HEK293 (cell line): Measurements from ENCODE around the gene EHMT1.

Experiments
- BCL11B ChIP-seq: fragments of 450-650 bp; formaldehyde crosslinking; IDR thresholded peaks from 2 replicates; pipeline ENCODE4 v1.5.1; 2016; ENCODE audit warnings: low read depth, missing biosample characterization, missing genetic modification characterization
- FEZF1 ChIP-seq: fragments of 450-650 bp; formaldehyde crosslinking; IDR thresholded peaks from 2 replicates; pipeline ENCODE4 v1.5.1; 2016; ENCODE audit warnings: missing biosample characterization, missing genetic modification characterization
- GLI4 ChIP-seq: fragments of 450-650 bp; formaldehyde crosslinking; IDR thresholded peaks from 2 replicates; pipeline ENCODE4 v1.5.1; 2016; ENCODE audit warnings: missing biosample characterization, missing genetic modification characterization
- HOXA7 ChIP-seq: sonication (generic); formaldehyde crosslinking; IDR thresholded peaks from 2 replicates; pipeline ENCODE4 v1.8.1; 2022; ENCODE audit warnings: missing genetic modification reagents, borderline replicate concordance
- KLF1 ChIP-seq: fragments of 450-650 bp; formaldehyde crosslinking; IDR thresholded peaks from 2 replicates; pipeline ENCODE4 v1.5.1; 2016; ENCODE audit warnings: missing biosample characterization, missing genetic modification characterization
- KLF9 ChIP-seq: fragments of 450-650 bp; formaldehyde crosslinking; IDR thresholded peaks from 2 replicates; pipeline ENCODE4 v1.5.1; 2016; ENCODE audit warnings: missing biosample characterization, missing genetic modification characterization, low read depth
- PRDM1 ChIP-seq: fragments of 450-650 bp; formaldehyde crosslinking; IDR thresholded peaks from 2 replicates; pipeline ENCODE4; 2016; ENCODE audit warnings: missing biosample characterization, missing genetic modification characterization
- SALL2 ChIP-seq: fragments of 450-650 bp; formaldehyde crosslinking; IDR thresholded peaks from 2 replicates; pipeline ENCODE4 v1.5.0; 2017; ENCODE audit warnings: missing biosample characterization, mild to moderate bottlenecking, missing genetic modification characterization, borderline replicate concordance
- SP2 ChIP-seq: fragments of 450-650 bp; formaldehyde crosslinking; IDR thresholded peaks from 2 replicates; pipeline ENCODE4 v1.5.1; 2016; ENCODE audit warnings: missing biosample characterization, missing genetic modification characterization
- TSHZ1 ChIP-seq: fragments of 450-650 bp; formaldehyde crosslinking; IDR thresholded peaks from 2 replicates; pipeline ENCODE4 v1.5.1; 2016; ENCODE audit warnings: missing biosample characterization, missing genetic modification characterization, borderline replicate concordance
- ZBTB17 ChIP-seq: fragments of 450-650 bp; formaldehyde crosslinking; IDR thresholded peaks from 2 replicates; pipeline ENCODE4 v1.5.1; 2016; ENCODE audit warnings: missing biosample characterization, missing genetic modification characterization
- ZBTB20 ChIP-seq: fragments of 450-650 bp; formaldehyde crosslinking; IDR thresholded peaks from 2 replicates; pipeline ENCODE4 v1.5.1; 2016; ENCODE audit warnings: missing biosample characterization, missing genetic modification characterization
- ZBTB6 ChIP-seq: fragments of 450-650 bp; formaldehyde crosslinking; IDR thresholded peaks from 2 replicates; pipeline ENCODE4 v1.5.1; 2017; ENCODE audit warnings: missing biosample characterization, missing genetic modification characterization
- ZFHX2 ChIP-seq: fragments of 450-650 bp; formaldehyde crosslinking; conservative IDR thresholded peaks from 2 replicates; pipeline ENCODE4 v1.5.1; 2016; ENCODE audit warnings: missing biosample characterization, missing genetic modification characterization
- ZNF148 ChIP-seq: fragments of 450-650 bp; formaldehyde crosslinking; IDR thresholded peaks from 2 replicates; pipeline ENCODE4 v1.5.0; 2017; ENCODE audit warnings: missing biosample characterization, missing genetic modification characterization, borderline replicate concordance
- ZNF169 ChIP-seq: fragments of 450-650 bp; formaldehyde crosslinking; IDR thresholded peaks from 2 replicates; pipeline ENCODE4 v1.5.1; 2016; ENCODE audit warnings: missing biosample characterization, missing genetic modification characterization
- ZNF184 ChIP-seq: fragments of 450-650 bp; IDR thresholded peaks from 2 replicates; pipeline ENCODE4 v1.5.1; 2018; ENCODE audit warnings: missing biosample characterization, mild to moderate bottlenecking, missing genetic modification characterization
- ZNF211 ChIP-seq: fragments of 450-650 bp; formaldehyde crosslinking; IDR thresholded peaks from 2 replicates; pipeline ENCODE4 v1.5.1; 2016; ENCODE audit warnings: low read depth, missing biosample characterization, missing genetic modification characterization
- ZNF24 ChIP-seq: fragments of 450-650 bp; formaldehyde crosslinking; IDR thresholded peaks from 2 replicates; pipeline ENCODE4 v1.5.1; 2016; ENCODE audit warnings: missing biosample characterization, missing genetic modification characterization
- ZNF324 ChIP-seq: fragments of 450-650 bp; formaldehyde crosslinking; IDR thresholded peaks from 2 replicates; pipeline ENCODE4 v1.5.1; 2016; ENCODE audit warnings: missing biosample characterization, missing genetic modification characterization
- ZNF37A ChIP-seq: fragments of 450-650 bp; IDR thresholded peaks from 2 replicates; pipeline ENCODE4 v1.5.1; 2018; ENCODE audit warnings: missing biosample characterization, missing genetic modification characterization
- ZNF404 ChIP-seq: fragments of 450-650 bp; formaldehyde crosslinking; IDR thresholded peaks from 2 replicates; pipeline ENCODE4 v1.5.1; 2017; ENCODE audit warnings: missing biosample characterization, missing genetic modification characterization
- ZNF473 ChIP-seq: fragments of 450-650 bp; formaldehyde crosslinking; IDR thresholded peaks from 2 replicates; pipeline ENCODE4 v1.5.1; 2017; ENCODE audit warnings: missing biosample characterization, missing genetic modification characterization
- ZNF513 ChIP-seq: fragments of 450-650 bp; IDR thresholded peaks from 2 replicates; pipeline ENCODE4 v1.5.1; 2018; ENCODE audit warnings: missing biosample characterization, missing genetic modification characterization
- ZNF529 ChIP-seq: fragments of 450-650 bp; formaldehyde crosslinking; IDR thresholded peaks from 2 replicates; pipeline ENCODE4 v1.5.1; 2017; ENCODE audit warnings: missing genetic modification characterization, missing biosample characterization; ENCODE audit not compliant: insufficient replicate concordance
- ZNF544 ChIP-seq: fragments of 450-650 bp; formaldehyde crosslinking; IDR thresholded peaks from 2 replicates; pipeline ENCODE4 v1.5.0; 2017; ENCODE audit warnings: missing biosample characterization, missing genetic modification characterization
- ZNF624 ChIP-seq: fragments of 450-650 bp; formaldehyde crosslinking; IDR thresholded peaks from 2 replicates; pipeline ENCODE4 v1.5.1; 2017; ENCODE audit warnings: missing biosample characterization, missing genetic modification characterization
- ZNF677 ChIP-seq: fragments of 450-650 bp; IDR thresholded peaks from 2 replicates; pipeline ENCODE4 v1.5.0; 2018; ENCODE audit warnings: missing biosample characterization, mild to moderate bottlenecking, missing genetic modification characterization, moderate library complexity
- ZNF791 ChIP-seq: fragments of 450-650 bp; formaldehyde crosslinking; IDR thresholded peaks from 2 replicates; pipeline ENCODE4 v1.5.1; 2016; ENCODE audit warnings: missing biosample characterization, missing genetic modification characterization
- ZNF843 ChIP-seq: fragments of 450-650 bp; formaldehyde crosslinking; IDR thresholded peaks from 2 replicates; pipeline ENCODE4 v1.5.1; 2016; ENCODE audit warnings: missing biosample characterization, missing genetic modification characterization
- ZXDB ChIP-seq: fragments of 450-650 bp; formaldehyde crosslinking; IDR thresholded peaks from 2 replicates; pipeline ENCODE4 v1.5.1; 2016; ENCODE audit warnings: missing biosample characterization, missing genetic modification characterization

EHMT1 gene

GRCh38 chr9:137590469-137591383, 28.1 kb upstream of the EHMT1 start, which contains the start of gene ZMYND19 (continued):
- TF ChIP-seq TSHZ1 (no peak), ZNF677 (tag by site-specific recombination) (no peak), SP2 (peak; percentile 68), ZBTB20 (peak; percentile 65; the same call in 1 of the 2 replicates), ZNF211 (tag by site-specific recombination) (no peak), GLI4 (no peak), BCL11B (no peak), HOXA7 (CRISPR knock-in tag) (no peak), ZNF473 (tag by site-specific recombination) (no peak), ZNF404 (tag by site-specific recombination) (no peak), ZNF184 (tag by site-specific recombination) (no peak), ZNF624 (no peak), ZXDB (tag by site-specific recombination) (peak; percentile 60), ZNF791 (tag by site-specific recombination) (no peak), ZNF513 (tag by site-specific recombination) (no peak), ZBTB17 (tag by site-specific recombination) (peak; percentile 74), ZNF169 (tag by site-specific recombination) (no peak), ZNF37A (tag by site-specific recombination) (no peak), ZBTB6 (tag by site-specific recombination) (no peak), FEZF1 (tag by site-specific recombination) (no peak), ZNF324 (no peak), PRDM1 (no peak), ZNF843 (tag by site-specific recombination) (no peak), ZNF544 (tag by site-specific recombination) (no peak), ZNF148 (tag by site-specific recombination) (no peak), ZNF24 (tag by site-specific recombination) (peak; percentile 40; the same call in 1 of the 2 replicates), ZFHX2 (tag by site-specific recombination) (peak; percentile 73), KLF1 (tag by site-specific recombination) (peak; percentile 22; the same call in 1 of the 2 replicates), ZNF529 (no peak), SALL2 (tag by site-specific recombination) (no peak), KLF9 (peak; percentile 65; the same call in 1 of the 2 replicates)
